ENCODE measurements around the gene RAB37.

- TF ChIP-seq CTCF (IDR thresholded peaks at IDR 0.05) (no peak), POLR2A (IDR thresholded peaks at IDR 0.05) (no peak)
Observed at GRCh38 chr17:74725111-74725510, 11.9 kb upstream of the RAB37 start.
